RPMI7951 (cell line): ENCODE data around the gene NAALAD2. TPM values are rescaled to one million over a fixed set of nuclear protein-coding genes. Genes with fewer than 3 reads are reported as not detected.
"Not testable (repeated sequence)": the region's sequence is repeated elsewhere in the genome, so short reads cannot be mapped to it uniquely, and the experiment has no call there.

ENCODE experiments used
- DNase-seq: peaks from one replicate; pipeline ENCODE4 v3.0.0-alpha.2; 2012; ENCODE audit warnings: low read depth
- total RNA-seq: library from RNA; depleted of rRNA; stranded (reverse); fragments of >200 nt; shearing (Covaris generic); gene quantifications from 2 replicates; pipeline ENCODE4 v1.2.3, GENCODE V29; 2014; rRNA removed

Gene NAALAD2
- total RNA-seq: 0.24 and 0.59 TPM in 2 replicates

- DNase-seq: peak; percentile 44
Measured at GRCh38 chr11:90134478-90135003, at the start of gene NAALAD2. NAALAD2 (plus strand) TSS chr11:90134663; CDS start chr11:90134759, 96 bp downstream.

- not testable (repeated sequence) for DNase-seq
Measured at GRCh38 chr11:90085650-90086049, 48.8 kb upstream of the NAALAD2 start, which contains the start of gene UBTFL1. UBTFL1 (plus strand) TSS chr11:90085950; CDS start chr11:90085950, 0 bp downstream.

GRCh38 chr11:90088731-90089130, 45.7 kb upstream of the NAALAD2 start:
- DNase-seq: not testable (repeated sequence)

GRCh38 chr11:90095230-90095924, 39.1 kb upstream of the NAALAD2 start:
- not testable (repeated sequence) for DNase-seq

- DNase-seq: not testable (repeated sequence)
Measured at GRCh38 chr11:90098261-90098660, 36.2 kb upstream of the NAALAD2 start.

- DNase-seq: no peak
Measured at GRCh38 chr11:90100431-90100830, 34.0 kb upstream of the NAALAD2 start.

DNA sequence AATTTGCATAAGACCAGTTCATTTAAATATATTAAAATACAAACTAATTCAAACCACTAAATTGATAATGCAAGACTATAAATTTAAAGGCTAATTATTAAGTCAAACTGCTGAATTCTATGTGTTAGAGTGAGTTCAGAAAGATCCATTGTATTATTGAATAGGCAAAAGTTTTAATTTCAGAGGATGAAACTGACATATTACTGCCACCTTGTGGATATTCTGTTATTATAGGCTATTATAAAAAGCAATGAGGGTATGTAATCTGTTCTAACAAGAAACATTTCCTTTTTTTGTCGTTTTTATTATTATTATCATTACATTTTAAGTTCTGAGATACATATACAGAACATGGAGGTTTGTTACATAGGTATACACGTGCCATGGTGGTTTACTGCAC, 20.9 kb upstream of the NAALAD2 start:
- DNase-seq: peak; percentile 1

DNA sequence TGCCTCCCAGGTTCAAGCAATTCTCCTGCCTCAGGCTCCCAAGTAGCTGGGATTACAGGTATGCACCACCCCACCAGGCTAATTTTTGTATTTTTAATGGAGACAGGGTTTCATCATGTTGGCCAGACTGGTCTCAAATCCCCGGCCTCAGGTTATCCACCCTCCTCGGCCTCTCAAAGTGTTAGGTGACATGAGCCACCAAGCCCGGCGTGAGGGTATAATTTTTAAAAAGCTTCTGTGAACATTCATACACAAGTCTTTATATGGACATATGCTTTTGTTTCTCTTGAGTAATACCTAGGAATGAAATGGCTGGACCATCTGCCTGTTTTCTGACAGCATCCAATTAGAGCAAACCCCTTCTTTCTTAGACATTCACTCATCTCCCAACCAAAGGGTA, 14.3 kb upstream of the NAALAD2 start:
- DNase-seq: no peak

DNA sequence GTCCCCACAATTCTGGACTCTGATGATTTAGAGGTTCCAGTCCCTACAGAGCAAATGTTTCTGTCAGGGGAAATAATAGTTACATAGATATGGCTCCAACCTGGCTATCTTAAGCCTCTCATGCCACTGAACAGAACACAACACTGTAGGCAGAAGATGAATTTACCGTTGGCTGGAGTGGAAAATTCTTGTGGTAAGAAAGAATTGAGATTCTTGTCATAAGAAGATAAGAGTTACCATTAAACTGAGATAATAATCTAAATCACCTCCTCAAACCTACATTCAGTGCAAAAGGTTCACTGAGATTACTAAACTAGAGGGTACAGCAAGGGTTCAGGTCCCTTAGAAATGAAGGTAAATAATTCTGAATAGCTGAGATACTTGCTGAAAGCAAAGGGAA, 10.1 kb upstream of the NAALAD2 start:
- DNase-seq: no peak

GRCh38 chr11:90124946-90125345, 9.5 kb upstream of the NAALAD2 start:
- no peak for DNase-seq

GRCh38 chr11:90133560-90134477, 644 bp upstream of the NAALAD2 start:
- DNase-seq: no peak

- no peak for DNase-seq
Measured at GRCh38 chr11:90135016-90135415, 553 bp downstream of the NAALAD2 start.

DNA sequence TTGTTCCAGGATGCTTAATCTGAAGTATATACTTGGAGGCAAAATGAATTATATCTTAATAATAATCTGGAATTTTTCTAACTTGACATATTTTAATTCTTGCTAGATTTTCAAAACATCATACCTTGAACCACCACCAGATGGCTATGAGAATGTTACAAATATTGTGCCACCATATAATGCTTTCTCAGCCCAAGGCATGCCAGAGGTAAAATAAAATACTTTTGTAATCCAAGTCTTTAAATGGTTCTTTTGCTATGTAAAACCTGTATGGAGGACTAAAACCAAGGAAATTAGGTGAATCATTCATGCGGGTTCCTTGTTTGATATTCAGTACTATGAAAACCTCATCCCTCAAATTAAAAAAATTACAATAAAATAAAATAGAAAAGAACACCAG, 14.4 kb downstream of the NAALAD2 start:
- DNase-seq: no peak

- DNase-seq: not testable (repeated sequence)
Measured at GRCh38 chr11:90166982-90167573, 32.6 kb downstream of the NAALAD2 start.

DNA sequence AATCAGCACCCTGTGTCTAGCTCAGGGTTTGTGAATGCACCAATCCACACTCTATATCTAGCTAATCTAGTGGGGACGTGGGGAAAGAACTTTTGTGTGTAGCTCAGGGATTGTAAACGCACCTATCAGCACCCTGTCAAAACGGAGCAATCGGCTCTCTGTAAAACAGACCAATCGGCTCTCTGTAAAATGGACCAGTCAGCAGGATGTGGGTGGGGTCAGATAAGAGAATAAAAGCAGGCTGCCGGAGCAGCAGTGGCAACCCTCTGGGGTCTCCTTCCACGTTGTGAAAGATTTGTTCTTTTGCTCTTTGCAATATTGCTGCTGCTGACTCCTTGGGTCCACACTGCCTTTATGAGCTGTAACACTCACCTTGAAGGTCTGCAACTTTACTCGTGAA, 33.2 kb downstream of the NAALAD2 start:
- not testable (repeated sequence) for DNase-seq

- no peak for DNase-seq
Measured at GRCh38 chr11:90168571-90168970, 34.1 kb downstream of the NAALAD2 start.

DNA sequence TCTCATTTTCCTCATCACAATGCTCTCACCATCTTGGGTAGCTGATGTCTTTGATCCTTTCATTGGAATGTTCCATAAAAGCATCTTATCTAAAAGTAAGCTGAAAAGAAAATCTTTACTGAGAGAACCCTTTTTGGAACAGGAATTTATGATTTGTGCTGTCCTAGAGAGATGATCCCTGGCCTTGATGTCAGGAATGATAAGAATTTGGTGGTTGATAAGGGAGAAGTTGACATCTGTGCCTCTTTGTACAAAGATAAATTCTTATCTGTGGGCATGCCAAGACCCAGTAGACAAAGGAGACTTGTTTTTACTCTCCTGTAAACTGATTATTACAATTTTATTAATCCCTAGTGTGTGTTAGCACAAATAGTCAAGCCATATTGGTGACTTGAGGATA, 36.9 kb downstream of the NAALAD2 start:
- DNase-seq: no peak

- no peak for DNase-seq
Measured at GRCh38 chr11:90176069-90176468, 41.6 kb downstream of the NAALAD2 start.

DNA sequence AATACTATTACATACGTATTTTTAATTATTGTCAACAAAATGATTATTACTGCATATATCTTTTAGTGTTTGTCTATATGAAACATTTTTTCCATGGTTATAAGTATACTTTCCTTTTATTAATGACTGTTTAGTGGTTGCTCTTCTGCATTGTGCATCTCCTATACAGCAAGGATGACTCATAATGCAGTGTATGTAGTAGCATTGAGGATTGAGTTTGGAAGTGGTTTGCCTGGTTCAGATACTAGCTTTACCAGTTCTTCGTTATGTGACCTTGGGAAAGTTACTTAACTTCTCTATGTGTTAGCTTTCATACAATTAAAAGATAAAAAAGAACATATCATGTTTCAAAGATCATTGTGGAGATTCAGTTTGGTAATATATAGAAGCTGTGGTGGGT, 44.3 kb downstream of the NAALAD2 start:
- no peak for DNase-seq

- no peak for DNase-seq
Measured at GRCh38 chr11:90179923-90180322, 45.5 kb downstream of the NAALAD2 start.

DNA sequence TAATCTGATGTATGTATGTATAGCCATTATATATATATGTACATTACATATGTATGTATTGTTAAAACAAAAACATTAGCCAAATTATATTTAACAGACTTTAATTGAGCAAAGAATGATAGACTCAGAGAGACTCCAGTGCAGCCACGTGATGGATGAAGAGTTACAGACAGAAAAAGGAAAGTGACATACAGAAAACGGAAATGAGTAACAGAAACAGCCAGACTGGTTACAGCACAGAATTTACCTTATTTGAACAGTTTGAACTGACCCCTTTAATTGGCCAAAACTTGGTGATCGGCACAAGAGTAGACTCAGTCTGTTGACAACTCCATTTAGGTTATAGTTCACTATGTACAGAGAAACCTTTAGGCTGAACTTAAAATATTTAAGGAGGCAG, 53.4 kb downstream of the NAALAD2 start:
- DNase-seq: no peak

DNA sequence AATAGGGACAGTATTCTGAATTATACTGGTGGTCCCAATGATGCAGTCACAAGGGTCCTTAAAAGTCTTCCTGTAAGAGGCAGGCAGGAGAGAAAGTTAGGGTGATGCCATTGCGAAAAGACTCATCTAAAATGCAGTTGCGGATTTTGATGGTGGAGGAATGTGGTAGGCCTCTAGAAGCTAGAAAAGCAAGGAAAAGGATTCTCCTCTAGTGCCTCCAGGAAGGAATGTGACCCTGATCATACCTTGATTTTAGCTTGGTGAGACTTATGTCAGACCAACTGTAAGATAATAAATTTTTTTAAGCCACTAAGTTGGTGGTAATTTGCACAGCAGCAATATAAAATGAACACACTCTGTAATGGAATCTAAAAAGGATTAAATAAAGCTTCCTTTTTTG, 54.5 kb downstream of the NAALAD2 start:
- DNase-seq: no peak
